Activated B cell treated with CpG ODN at 0.5 μM for 24 hours (primary cell): ENCODE results near the gene EN2. TPM values are rescaled to one million over a fixed set of nuclear protein-coding genes. Genes with fewer than 3 reads are reported as not detected.

Experiments
- ATAC-seq: fragments of 200-7000 bp; cut with Tn5 transposase; one replicate; pipeline ENCODE4 v1.10.0; 2021; ENCODE audit warnings: low read depth, mild to moderate bottlenecking, moderate library complexity
- CTCF ChIA-PET: fragments of 350-600 bp; sonication (Branson Sonifier 250); formaldehyde crosslinking; loops from one replicate; lab custom pipeline; 2021; ENCODE audit warnings: antibody characterized with exemption; lab: Charles Lee
- POLR2A ChIA-PET: fragments of 350-600 bp; sonication (Branson Sonifier 250); formaldehyde crosslinking; loops from one replicate; lab custom pipeline; 2021; ENCODE audit warnings: antibody characterized with exemption; lab: Charles Lee
- DNase-seq: peaks from one replicate; pipeline ENCODE4 v3.0.0; 2022
- H3K27ac Mint-ChIP-seq: one replicate; pipeline ENCODE4 v1.8.0; 2020; ENCODE audit warnings: mixed read lengths
- H3K27me3 Mint-ChIP-seq: one replicate; pipeline ENCODE4 v1.8.0; 2021; ENCODE audit warnings: mixed read lengths
- H3K36me3 Mint-ChIP-seq: one replicate; pipeline ENCODE4 v1.8.0; 2021; ENCODE audit warnings: low read depth, mixed read lengths
- H3K4me1 Mint-ChIP-seq: one replicate; pipeline ENCODE4 v1.8.0; 2021; ENCODE audit warnings: mixed read lengths
- H3K4me3 Mint-ChIP-seq: one replicate; pipeline ENCODE4 v1.8.0; 2020; ENCODE audit warnings: mild to moderate bottlenecking, mixed read lengths
- H3K9me3 Mint-ChIP-seq: one replicate; pipeline ENCODE4 v1.8.0; 2020; ENCODE audit warnings: mixed read lengths
- intact Hi-C: fragments of 100-400 bp; cut with micrococcal nuclease; formaldehyde crosslinking; loops from one replicate; pipeline ENCODE4 v1.15.1; 2024
- total RNA-seq: library from RNA; stranded (reverse); gene quantifications from 2 replicates; pipeline ENCODE4 v1.2.3, GENCODE V29; 2022
- TF ChIP-seq, protein P1 (sequence below): fragments of 200-600 bp; IDR thresholded peaks from one replicate; pipeline ENCODE4 v1.8.0; 2022; ENCODE audit warnings: antibody characterized with exemption, mild to moderate bottlenecking

Gene EN2
- total RNA-seq, 1 donor from 2014 or later = not detected

DNA sequence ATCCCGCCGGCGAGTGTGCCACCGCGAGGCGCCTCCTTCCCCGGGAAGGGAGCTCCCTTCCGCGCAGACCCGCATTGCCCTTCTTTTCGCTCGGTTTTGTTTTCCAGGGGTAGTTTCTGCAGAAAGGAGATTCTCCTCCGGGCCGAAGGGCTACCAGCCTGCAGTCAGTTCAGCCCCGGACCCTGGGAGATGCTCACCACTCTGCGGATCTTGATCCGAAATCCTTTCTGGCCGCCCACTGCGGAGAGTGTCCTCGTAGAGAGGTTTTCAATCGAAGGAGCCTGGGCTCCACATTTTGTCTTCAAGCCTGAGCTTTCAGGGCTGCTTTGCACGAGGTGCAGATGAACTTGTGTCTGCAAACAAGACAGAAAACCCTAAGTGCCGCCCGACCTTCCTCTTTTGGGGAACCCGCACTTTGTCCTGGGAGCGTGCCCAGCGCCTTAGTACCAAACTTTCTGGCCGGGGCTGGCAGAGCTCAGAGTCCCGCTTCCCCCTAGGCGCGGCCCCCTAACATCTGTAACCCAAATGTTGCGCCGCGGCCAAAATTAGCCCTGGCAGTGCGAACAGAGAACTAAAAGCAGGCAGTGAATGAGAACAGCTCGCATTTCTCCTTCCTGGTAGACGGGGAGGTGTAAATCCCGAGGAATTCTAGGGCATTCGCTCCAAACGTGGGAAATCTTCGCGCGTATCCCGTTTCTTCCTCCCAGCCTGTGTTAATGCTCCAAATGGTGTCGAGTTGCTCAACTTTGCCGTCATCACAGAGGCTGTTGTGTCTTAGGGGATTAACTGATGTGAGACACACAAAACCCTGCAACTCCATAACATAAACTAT lies 6.7 kb upstream of the EN2 start:
- TF ChIP-seq, protein P1, sequence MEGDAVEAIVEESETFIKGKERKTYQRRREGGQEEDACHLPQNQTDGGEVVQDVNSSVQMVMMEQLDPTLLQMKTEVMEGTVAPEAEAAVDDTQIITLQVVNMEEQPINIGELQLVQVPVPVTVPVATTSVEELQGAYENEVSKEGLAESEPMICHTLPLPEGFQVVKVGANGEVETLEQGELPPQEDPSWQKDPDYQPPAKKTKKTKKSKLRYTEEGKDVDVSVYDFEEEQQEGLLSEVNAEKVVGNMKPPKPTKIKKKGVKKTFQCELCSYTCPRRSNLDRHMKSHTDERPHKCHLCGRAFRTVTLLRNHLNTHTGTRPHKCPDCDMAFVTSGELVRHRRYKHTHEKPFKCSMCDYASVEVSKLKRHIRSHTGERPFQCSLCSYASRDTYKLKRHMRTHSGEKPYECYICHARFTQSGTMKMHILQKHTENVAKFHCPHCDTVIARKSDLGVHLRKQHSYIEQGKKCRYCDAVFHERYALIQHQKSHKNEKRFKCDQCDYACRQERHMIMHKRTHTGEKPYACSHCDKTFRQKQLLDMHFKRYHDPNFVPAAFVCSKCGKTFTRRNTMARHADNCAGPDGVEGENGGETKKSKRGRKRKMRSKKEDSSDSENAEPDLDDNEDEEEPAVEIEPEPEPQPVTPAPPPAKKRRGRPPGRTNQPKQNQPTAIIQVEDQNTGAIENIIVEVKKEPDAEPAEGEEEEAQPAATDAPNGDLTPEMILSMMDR = no peak
- H3K4me1 Mint-ChIP-seq = peaks cover 24% of the 10 kb centered on the region
- POLR2A ChIA-PET = no interaction called here
- intact Hi-C loops = loop anchor here (2.0 kb wide), 1 partner anchor 16 kb away; no protein-coding TSS in a partner anchor
- H3K27ac Mint-ChIP-seq = no peak overlapping the region
- peaks cover 59% of the 10 kb centered on the region for H3K27me3 Mint-ChIP-seq
- no peaks in the 10 kb centered on the region for H3K36me3 Mint-ChIP-seq
- H3K4me3 Mint-ChIP-seq = no peak overlapping the region
- DNase-seq (no peak), ATAC-seq (no peak)
- CTCF ChIA-PET = no interaction called here
- H3K9me3 Mint-ChIP-seq = no peaks in the 10 kb centered on the region

DNA sequence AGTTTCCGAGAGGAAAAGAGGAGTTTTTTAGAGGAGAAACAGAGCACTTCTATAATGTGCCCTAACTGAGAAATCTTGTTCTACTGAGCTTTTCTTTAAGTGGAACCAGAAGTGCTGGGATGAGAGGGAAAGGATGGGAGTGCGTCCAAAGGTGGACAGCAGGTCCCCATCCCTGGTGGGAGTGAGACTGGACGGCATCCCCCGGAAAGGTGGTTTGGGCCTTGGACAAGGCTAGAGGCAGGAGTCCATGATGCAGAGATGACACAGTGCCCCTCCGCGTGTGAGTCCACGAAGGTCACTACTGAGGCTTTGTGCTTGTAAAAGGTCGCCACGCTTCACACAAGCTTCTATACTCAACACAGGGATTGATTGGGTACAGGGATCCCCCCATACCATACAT lies 6.1 kb upstream of the EN2 start:
- H3K4me1 Mint-ChIP-seq = peaks cover 29% of the 10 kb centered on the region
- intact Hi-C loops = loop anchor here (2.0 kb wide), 2 partner anchors 15 to 77 kb away; no protein-coding TSS in a partner anchor
- peaks cover 58% of the 10 kb centered on the region for H3K27me3 Mint-ChIP-seq
- DNase-seq (no peak), ATAC-seq (no peak)
- H3K4me3 Mint-ChIP-seq = no peak overlapping the region
- H3K27ac Mint-ChIP-seq = no peak overlapping the region
- no peaks in the 10 kb centered on the region for H3K36me3 Mint-ChIP-seq
- TF ChIP-seq, protein P1 = no peak
- POLR2A ChIA-PET = no interaction called here
- CTCF ChIA-PET = interaction anchor here (0.8 kb wide), 1 partner anchor 71 kb away, joined by 4 read pairs; no protein-coding TSS in a partner anchor
- no peaks in the 10 kb centered on the region for H3K9me3 Mint-ChIP-seq

DNA sequence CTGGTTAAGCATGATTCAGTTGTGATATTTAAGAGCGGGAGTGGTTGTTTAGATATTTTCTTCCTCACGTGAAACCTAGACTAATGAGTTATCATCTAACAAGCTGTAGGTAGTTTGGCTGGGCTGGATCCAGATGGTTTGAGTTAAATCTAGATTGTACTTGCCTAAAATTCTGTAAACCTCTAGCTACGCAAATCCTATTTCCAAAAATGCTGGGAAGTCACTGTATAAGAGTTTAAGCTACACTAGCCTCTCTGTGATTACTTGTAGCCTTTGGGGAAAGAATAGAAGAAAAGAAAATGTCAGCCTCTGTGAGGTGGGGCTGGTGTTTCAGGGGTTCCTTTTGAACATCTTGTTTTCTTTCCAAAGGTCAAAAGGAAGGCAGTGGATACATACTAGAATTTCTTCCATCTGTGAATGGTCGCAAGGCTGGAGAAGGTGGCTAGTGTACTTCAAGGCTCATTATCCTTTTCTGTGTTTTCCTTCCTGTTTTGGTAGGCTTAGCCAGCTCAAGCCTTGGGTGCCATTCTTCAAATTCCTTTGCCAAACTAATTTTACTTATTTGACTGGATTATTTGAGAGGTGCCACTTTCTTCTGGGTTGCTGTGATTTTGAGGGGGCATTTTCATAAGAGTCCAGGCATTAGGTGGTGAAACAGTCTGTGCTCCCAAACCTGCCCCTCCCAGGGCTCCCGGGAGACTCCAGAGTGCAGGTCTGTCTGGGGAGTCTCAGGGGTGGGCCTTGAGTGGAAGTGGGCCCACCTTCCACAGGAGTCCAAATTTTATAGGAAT lies 5.2 kb upstream of the EN2 start:
- TF ChIP-seq, protein P1 = no peak
- peak overlapping the region; percentile 6 for H3K27ac Mint-ChIP-seq
- no peak overlapping the region for H3K4me3 Mint-ChIP-seq
- no peaks in the 10 kb centered on the region for H3K36me3 Mint-ChIP-seq
- H3K4me1 Mint-ChIP-seq = peaks cover 31% of the 10 kb centered on the region
- ChIA-PET POLR2A (no interaction called here), CTCF (interaction anchor here (0.8 kb wide), 1 partner anchor 72 kb away, joined by 4 read pairs; no protein-coding TSS in a partner anchor)
- intact Hi-C loops = loop anchor here (2.0 kb wide), 1 partner anchor 78 kb away; no protein-coding TSS in a partner anchor
- H3K9me3 Mint-ChIP-seq = no peaks in the 10 kb centered on the region
- peaks cover 53% of the 10 kb centered on the region for H3K27me3 Mint-ChIP-seq
- DNase-seq (no peak), ATAC-seq (no peak)

DNA sequence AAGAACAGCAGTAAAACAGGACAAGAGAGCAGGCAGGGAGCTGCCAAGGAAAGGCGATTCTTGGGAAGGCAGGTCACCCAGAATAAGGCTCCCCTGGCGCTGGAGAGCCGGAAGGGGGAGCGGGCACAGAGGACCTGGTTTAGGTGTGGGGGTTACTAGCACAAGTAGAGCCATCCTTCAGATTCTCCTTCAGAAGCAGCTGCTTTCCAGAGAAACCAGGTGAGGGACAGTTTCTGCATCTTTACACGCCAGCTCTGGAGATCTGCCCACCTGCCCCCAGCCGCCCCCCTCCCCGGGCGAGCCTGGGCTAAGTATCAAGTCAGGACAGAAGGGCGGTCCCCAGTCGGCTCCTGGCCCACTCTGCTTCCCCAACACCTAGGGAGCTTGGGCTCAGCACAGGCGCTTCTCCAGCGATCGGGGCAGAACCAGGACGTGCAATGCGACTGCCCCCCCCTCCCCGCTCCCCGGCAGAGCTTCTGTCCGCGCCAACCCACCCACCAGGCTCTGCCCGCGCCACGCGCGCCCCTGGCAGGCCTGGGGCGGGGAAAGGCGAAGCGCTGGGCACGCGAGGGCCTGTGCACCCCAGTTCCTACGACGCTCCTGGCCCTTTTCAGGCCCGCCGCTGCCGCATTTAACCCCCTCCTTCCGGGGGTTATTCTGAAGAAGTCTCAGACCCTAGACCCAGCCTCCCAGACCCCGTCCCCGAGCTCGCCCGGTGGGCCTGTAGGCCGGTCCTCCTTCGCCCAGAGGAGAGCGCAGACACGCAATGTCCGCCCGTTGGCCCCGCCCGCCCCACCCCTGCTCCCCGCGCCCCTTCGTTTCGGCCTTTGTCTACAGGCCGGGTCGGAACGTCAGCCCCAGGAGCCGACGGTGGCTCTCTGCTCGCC lies 4.4 kb upstream of the EN2 start:
- peaks cover 46% of the 10 kb centered on the region for H3K27me3 Mint-ChIP-seq
- TF ChIP-seq, protein P1 = no peak
- H3K9me3 Mint-ChIP-seq = no peaks in the 10 kb centered on the region
- intact Hi-C loops = loop anchor here (2.0 kb wide), 2 partner anchors 57 to 79 kb away; no protein-coding TSS in a partner anchor
- peaks cover 26% of the 10 kb centered on the region for H3K4me1 Mint-ChIP-seq
- ChIA-PET CTCF (no interaction called here), POLR2A (no interaction called here)
- ATAC-seq (no peak), DNase-seq (no peak)
- no peak overlapping the region for H3K4me3 Mint-ChIP-seq
- H3K36me3 Mint-ChIP-seq = no peaks in the 10 kb centered on the region
- H3K27ac Mint-ChIP-seq = no peak overlapping the region
